ENCODE results near the gene IL20RA. TPM values are rescaled to one million over a fixed set of nuclear protein-coding genes. Genes with fewer than 3 reads are reported as not detected.

The IL20RA gene
- total and polyA plus RNA-seq, 2 of the 8 experiments (the other 6 are each of a cell fraction or from before 2014, with no cell fraction given), result 1.3 to 1.7 TPM

GRCh38 chr6:137008204-137008603 is 36.6 kb downstream of the IL20RA start:
- Histone ChIP-seq H3K27me3 (replicated peaks in 1 of 4; ENCODE audit: control insufficient read depth in 3 of 4, extremely low read depth in 1 of 4, insufficient read depth in 3 of 4, low read length in 3 of 4) (no peaks in the 10 kb centered on the region; a peak in 1 of 7 replicates), H2AFZ (ENCODE audit: low read length) (no peak overlapping the region), H3K56ac (replicated peaks; ENCODE audit: insufficient read length, low read depth, low read length) (no peak overlapping the region), H3K4me1 (replicated peaks in 1 of 4; ENCODE audit: control insufficient read depth in 3 of 4, insufficient read depth in 4 of 4, low read length in 3 of 4) (no peaks in the 10 kb centered on the region), H3K4me2 (ENCODE audit: insufficient read depth in 1 of 2, low read depth in 2 of 2, low read length in 2 of 2) (no peak overlapping the region), H3K9ac (replicated peaks in 1 of 4; ENCODE audit: extremely low read depth in 1 of 4, low read depth in 3 of 4, low read length in 3 of 4) (no peak overlapping the region), H3K9me3 (ENCODE audit: insufficient read depth in 2 of 2, low read depth in 1 of 2, low read length in 1 of 2) (no peaks in the 10 kb centered on the region), H3K14ac (ENCODE audit: insufficient read length) (no peak overlapping the region), H3K36me3 (ENCODE audit: control insufficient read depth in 2 of 4, insufficient read depth in 4 of 4, low read length in 3 of 4) (no peaks in the 10 kb centered on the region), H2AK5ac (ENCODE audit: low read depth, low read length) (no peak overlapping the region), H2BK15ac (ENCODE audit: low read length) (0 out of 2 replicates have a peak overlapping the region, but pooled peaks have one; percentile 82), H4K5ac (ENCODE audit: insufficient read length, low read depth, low read length) (no peak overlapping the region), H2BK5ac (ENCODE audit: low read depth, low read length) (no peak overlapping the region), H3K27ac (ENCODE audit: low read depth, low read length) (no peak overlapping the region), H3K18ac (ENCODE audit: extremely low read depth, low read length) (no peak overlapping the region), H4K91ac (replicated peaks; ENCODE audit: insufficient read length, low read length) (no peak overlapping the region), H2BK12ac (ENCODE audit: low read depth, low read length) (no peak overlapping the region), H3K4me3 (ENCODE audit: extremely low read depth in 1 of 4, insufficient read depth in 2 of 4, low read depth in 3 of 4, low read length in 4 of 4) (no peak overlapping the region), H3K4ac (replicated peaks; ENCODE audit: insufficient read length, low read depth, low read length) (no peak overlapping the region), H3K23me2 (ENCODE audit: low read depth, low read length) (no peaks in the 10 kb centered on the region), H4K20me1 (replicated peaks in 1 of 2; ENCODE audit: control insufficient read depth in 1 of 2, insufficient read depth in 2 of 2, low read length in 2 of 2) (no peaks in the 10 kb centered on the region), H3K79me1 (ENCODE audit: low read depth, low read length) (no peaks in the 10 kb centered on the region), H3K23ac (ENCODE audit: insufficient read length) (no peak overlapping the region), H2BK120ac (replicated peaks; ENCODE audit: low read depth, low read length) (no peak overlapping the region), H3K79me2 (ENCODE audit: control insufficient read depth in 1 of 2, insufficient read depth in 2 of 2, low read length in 2 of 2) (no peaks in the 10 kb centered on the region), H2BK20ac (ENCODE audit: low read length) (peak overlapping the region; percentile 21; the same call in 1 of the 2 replicates), H4K8ac (ENCODE audit: extremely low read depth, insufficient read depth, low read length) (no peak overlapping the region)
- DNase-seq (ENCODE audit: low read depth in 1 of 2, low spot score in 2 of 2) (no peak), FAIRE-seq (no peak)
- CTCF ChIA-PET (ENCODE audit: partially characterized antibody), result interaction anchor here (0.9 to 2.0 kb wide), 8 partner anchors 13 to 86 kb away, joined by 3 to 6 read pairs (median 4); partner anchors contain the start of gene SLC35D3
- POLR2A ChIA-PET (ENCODE audit: partially characterized antibody), result no interaction called here
- 90% methylated on average over 9 of the region's 9 CpGs; no CpG with 5 or more reads in 1 of the 2 experiments for WGBS, 2 experiments (ENCODE audit: extremely low coverage in 1 of 2, insufficient coverage in 1 of 2, insufficient read length in 1 of 2, insufficient replicate concordance in 2 of 2, low coverage in 1 of 2, low lambda C conversion rate in 2 of 2, missing lambda C conversion rate in 1 of 2)
- no peak for TF ChIP-seq HDAC2 (IDR thresholded peaks at IDR 0.05; ENCODE audit: borderline replicate concordance in 1 of 2, low read depth in 2 of 2, low read length in 2 of 2)
- no peak for TF ChIP-seq EZH2 (IDR thresholded peaks at IDR 0.05; ENCODE audit: low read depth, low read length, severe bottlenecking)
- TF ChIP-seq MAX (IDR thresholded peaks at IDR 0.05), result no peak
- TF ChIP-seq SIRT6 (IDR thresholded peaks at IDR 0.05; ENCODE audit: low read length), result no peak
- no peak for TF ChIP-seq ASH2L (IDR thresholded peaks at IDR 0.05; ENCODE audit: low read length)
- TF ChIP-seq CTCF (IDR thresholded peaks at IDR 0.05; ENCODE audit: control extremely low read depth in 1 of 3, insufficient read depth in 1 of 3, low read depth in 1 of 3, low read length in 3 of 3), result no peak
- TF ChIP-seq POLR2A (IDR thresholded peaks at IDR 0.05; ENCODE audit: control extremely low read depth in 1 of 2, low read depth in 2 of 2, low read length in 2 of 2), result no peak
- no peak for TF ChIP-seq PHF8 (conservative IDR thresholded peaks at IDR 0.05; ENCODE audit: low read depth, low read length)
- TF ChIP-seq TCF12 (IDR thresholded peaks at IDR 0.05; ENCODE audit: low read depth, low read length), result no peak
- TF ChIP-seq SRF (IDR thresholded peaks at IDR 0.05; ENCODE audit: low read depth, low read length), result no peak
- no peak for TF ChIP-seq CTBP2 (IDR thresholded peaks at IDR 0.05; ENCODE audit: borderline replicate concordance, insufficient read depth, insufficient read length, low read length)
